Suprapubic skin (tissue), 3 donors: Measurements from ENCODE around the gene VMO1.

ENCODE experiments used
- POLR2A ChIP-seq, 2 donors: fragments of 450-650 bp; IDR thresholded peaks; one replicate each; pipeline ENCODE4 v1.6.1; 2017; ENCODE audit warnings: antibody characterized with exemption in 2 of 2, mild to moderate bottlenecking in 2 of 2, moderate library complexity in 2 of 2
- TF ChIP-seq, protein P1 (sequence below), 2 donors: fragments of 200-600 bp in 1 of 2; fragments of 450-650 bp in 1 of 2; sonication (generic) in 1 of 2; IDR thresholded peaks; one replicate each; pipeline ENCODE4 v1.5.1; 2016 to 2019; ENCODE audit warnings: antibody characterized with exemption in 2 of 2, mild to moderate bottlenecking in 1 of 2, moderate library complexity in 1 of 2

DNA sequence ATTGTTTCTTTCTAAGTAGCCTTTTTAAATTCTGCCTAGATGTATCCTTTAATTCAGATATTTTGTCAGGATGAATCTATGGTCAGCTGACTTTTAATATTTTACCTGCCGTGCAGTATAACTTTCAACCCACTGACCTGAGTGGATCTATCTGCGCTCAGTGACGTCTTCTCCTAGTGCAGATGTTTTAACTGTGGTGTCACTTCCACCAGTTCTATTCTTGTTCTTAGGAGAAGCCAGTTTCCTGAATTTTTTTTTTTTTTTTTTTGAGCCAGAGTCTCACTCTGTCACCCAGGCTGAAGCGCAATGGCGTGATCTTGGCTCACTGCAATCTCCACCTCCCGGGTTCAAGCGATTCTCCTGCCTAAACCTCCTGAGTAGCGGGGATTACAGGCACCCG lies 19.4 kb downstream of the VMO1 start:
- TF ChIP-seq, protein P1, sequence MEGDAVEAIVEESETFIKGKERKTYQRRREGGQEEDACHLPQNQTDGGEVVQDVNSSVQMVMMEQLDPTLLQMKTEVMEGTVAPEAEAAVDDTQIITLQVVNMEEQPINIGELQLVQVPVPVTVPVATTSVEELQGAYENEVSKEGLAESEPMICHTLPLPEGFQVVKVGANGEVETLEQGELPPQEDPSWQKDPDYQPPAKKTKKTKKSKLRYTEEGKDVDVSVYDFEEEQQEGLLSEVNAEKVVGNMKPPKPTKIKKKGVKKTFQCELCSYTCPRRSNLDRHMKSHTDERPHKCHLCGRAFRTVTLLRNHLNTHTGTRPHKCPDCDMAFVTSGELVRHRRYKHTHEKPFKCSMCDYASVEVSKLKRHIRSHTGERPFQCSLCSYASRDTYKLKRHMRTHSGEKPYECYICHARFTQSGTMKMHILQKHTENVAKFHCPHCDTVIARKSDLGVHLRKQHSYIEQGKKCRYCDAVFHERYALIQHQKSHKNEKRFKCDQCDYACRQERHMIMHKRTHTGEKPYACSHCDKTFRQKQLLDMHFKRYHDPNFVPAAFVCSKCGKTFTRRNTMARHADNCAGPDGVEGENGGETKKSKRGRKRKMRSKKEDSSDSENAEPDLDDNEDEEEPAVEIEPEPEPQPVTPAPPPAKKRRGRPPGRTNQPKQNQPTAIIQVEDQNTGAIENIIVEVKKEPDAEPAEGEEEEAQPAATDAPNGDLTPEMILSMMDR (IDR thresholded peaks at IDR 0.05), result no peak
- TF ChIP-seq POLR2A (IDR thresholded peaks at IDR 0.05), result no peak
